Measurements from ENCODE around the gene PMM1.

- TF ChIP-seq EZH2phosphoT487 (IDR thresholded peaks at IDR 0.05; ENCODE audit: borderline replicate concordance, low read length): no peak
- TF ChIP-seq CTCF (conservative IDR thresholded peaks at IDR 0.05; ENCODE audit: low read depth, low read length): no peak
Measured at GRCh38 chr22:41621099-41621910, 31.7 kb upstream of the PMM1 start, which contains the start of gene XRCC6.

All from PC-3 (cell line).